ENCODE results near the gene EPGN. TPM values are rescaled to one million over a fixed set of nuclear protein-coding genes. Genes with fewer than 3 reads are reported as not detected.
A peak's percentile ranks its signal among the peaks of the same experiment; 100 is the strongest.

Gene EPGN
- total RNA-seq, 1 donor from 2014 or later, result 0.54 TPM

DNA sequence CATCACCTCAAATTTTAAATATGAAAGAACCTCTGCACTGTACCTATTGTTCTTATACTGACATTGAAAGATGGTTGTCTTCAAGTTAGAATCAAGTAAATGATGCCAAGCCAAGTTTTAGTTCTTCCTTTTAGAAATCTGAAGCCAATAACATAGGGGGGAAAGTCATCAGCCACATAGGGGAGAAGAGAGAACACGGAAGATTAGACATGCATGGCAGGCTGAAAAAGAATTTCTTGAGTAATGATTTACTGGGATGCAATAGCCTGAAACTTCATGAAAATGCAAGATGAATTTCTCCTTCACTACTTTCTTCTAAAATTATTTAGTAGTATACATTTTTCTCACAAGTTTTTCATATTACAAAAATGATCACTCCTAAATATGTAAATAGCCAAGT lies 13.6 kb upstream of the EPGN start:
- Mint-ChIP-seq H3K9me3 (ENCODE audit: unreplicated experiment) (no peaks in the 10 kb centered on the region), H3K36me3 (ENCODE audit: low read depth, unreplicated experiment) (no peaks in the 10 kb centered on the region), H3K4me1 (ENCODE audit: low read depth, unreplicated experiment) (peaks cover 19% of the 10 kb centered on the region), H3K27me3 (ENCODE audit: low read depth, unreplicated experiment) (no peaks in the 10 kb centered on the region), H3K4me3 (ENCODE audit: unreplicated experiment) (no peak overlapping the region), H3K27ac (ENCODE audit: unreplicated experiment) (no peak overlapping the region)
- H3K79me2 ChIP-seq (ENCODE audit: insufficient read depth, low read length), result no peaks in the 10 kb centered on the region
- no peaks in the 10 kb centered on the region for H3K9me3 ChIP-seq (ENCODE audit: insufficient read depth, low read depth, low read length)
- H3K27me3 ChIP-seq (ENCODE audit: insufficient read depth, low read length), result no peaks in the 10 kb centered on the region
- no peak overlapping the region for H3K4me2 ChIP-seq (ENCODE audit: low read length)
- no peaks in the 10 kb centered on the region for H3K4me1 ChIP-seq (ENCODE audit: insufficient read depth, low read length)
- H2AFZ ChIP-seq (ENCODE audit: low read depth, low read length), result no peak overlapping the region
- no peak for TF ChIP-seq EZH2 (IDR thresholded peaks at IDR 0.05; ENCODE audit: insufficient read depth, low read length)
- TF ChIP-seq, protein P1, sequence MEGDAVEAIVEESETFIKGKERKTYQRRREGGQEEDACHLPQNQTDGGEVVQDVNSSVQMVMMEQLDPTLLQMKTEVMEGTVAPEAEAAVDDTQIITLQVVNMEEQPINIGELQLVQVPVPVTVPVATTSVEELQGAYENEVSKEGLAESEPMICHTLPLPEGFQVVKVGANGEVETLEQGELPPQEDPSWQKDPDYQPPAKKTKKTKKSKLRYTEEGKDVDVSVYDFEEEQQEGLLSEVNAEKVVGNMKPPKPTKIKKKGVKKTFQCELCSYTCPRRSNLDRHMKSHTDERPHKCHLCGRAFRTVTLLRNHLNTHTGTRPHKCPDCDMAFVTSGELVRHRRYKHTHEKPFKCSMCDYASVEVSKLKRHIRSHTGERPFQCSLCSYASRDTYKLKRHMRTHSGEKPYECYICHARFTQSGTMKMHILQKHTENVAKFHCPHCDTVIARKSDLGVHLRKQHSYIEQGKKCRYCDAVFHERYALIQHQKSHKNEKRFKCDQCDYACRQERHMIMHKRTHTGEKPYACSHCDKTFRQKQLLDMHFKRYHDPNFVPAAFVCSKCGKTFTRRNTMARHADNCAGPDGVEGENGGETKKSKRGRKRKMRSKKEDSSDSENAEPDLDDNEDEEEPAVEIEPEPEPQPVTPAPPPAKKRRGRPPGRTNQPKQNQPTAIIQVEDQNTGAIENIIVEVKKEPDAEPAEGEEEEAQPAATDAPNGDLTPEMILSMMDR (IDR thresholded peaks at IDR 0.05; ENCODE audit: insufficient read depth, low read depth, low read length), result no peak
- H3K4me3 ChIP-seq (ENCODE audit: insufficient read depth, low read depth, low read length), result no peak overlapping the region
- no peak for FAIRE-seq
- H3K27ac ChIP-seq (ENCODE audit: low read depth, low read length), result no peak overlapping the region
- no peak for DNase-seq (ENCODE audit: low read depth)
- no peaks in the 10 kb centered on the region for H3K36me3 ChIP-seq (ENCODE audit: insufficient read depth, low read length)
- H3K9ac ChIP-seq (ENCODE audit: low read length), result no peak overlapping the region
- H4K20me1 ChIP-seq (ENCODE audit: insufficient read depth, low read length), result no peaks in the 10 kb centered on the region

DNA sequence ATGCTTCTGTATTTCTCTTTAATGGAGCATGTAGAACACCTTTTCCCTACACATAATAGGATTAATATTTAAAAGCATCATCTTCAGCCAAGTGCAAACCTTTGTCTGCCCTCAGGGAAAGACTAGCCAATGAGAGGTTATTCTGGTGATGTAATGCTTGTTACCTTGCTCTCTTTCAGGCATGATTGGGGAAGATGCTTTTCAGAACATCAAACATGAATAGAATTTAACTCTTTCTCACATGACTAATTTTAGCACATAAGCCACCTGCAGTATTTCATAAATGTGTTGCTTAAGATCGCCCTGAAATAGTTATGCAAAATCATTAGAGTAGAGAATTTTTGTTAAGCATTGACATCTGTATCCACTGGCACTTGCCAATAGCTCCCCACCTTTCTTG lies 10.7 kb upstream of the EPGN start:
- no peaks in the 10 kb centered on the region for H3K36me3 ChIP-seq (ENCODE audit: insufficient read depth, low read length)
- no peak overlapping the region for H3K9ac ChIP-seq (ENCODE audit: low read length)
- H4K20me1 ChIP-seq (ENCODE audit: insufficient read depth, low read length), result no peaks in the 10 kb centered on the region
- Mint-ChIP-seq H3K4me3 (ENCODE audit: unreplicated experiment) (no peak overlapping the region), H3K4me1 (ENCODE audit: low read depth, unreplicated experiment) (peaks cover 11% of the 10 kb centered on the region), H3K27me3 (ENCODE audit: low read depth, unreplicated experiment) (no peaks in the 10 kb centered on the region), H3K9me3 (ENCODE audit: unreplicated experiment) (no peaks in the 10 kb centered on the region), H3K36me3 (ENCODE audit: low read depth, unreplicated experiment) (no peaks in the 10 kb centered on the region), H3K27ac (ENCODE audit: unreplicated experiment) (no peak overlapping the region)
- no peak for TF ChIP-seq EZH2 (IDR thresholded peaks at IDR 0.05; ENCODE audit: insufficient read depth, low read length)
- TF ChIP-seq, protein P1 (IDR thresholded peaks at IDR 0.05; ENCODE audit: insufficient read depth, low read depth, low read length), result no peak
- H3K4me1 ChIP-seq (ENCODE audit: insufficient read depth, low read length), result no peaks in the 10 kb centered on the region
- no peak overlapping the region for H3K27ac ChIP-seq (ENCODE audit: low read depth, low read length)
- H3K4me3 ChIP-seq (ENCODE audit: insufficient read depth, low read depth, low read length), result no peak overlapping the region
- no peak for DNase-seq (ENCODE audit: low read depth)
- H3K4me2 ChIP-seq (ENCODE audit: low read length), result no peak overlapping the region
- FAIRE-seq, result no peak
- H3K79me2 ChIP-seq (ENCODE audit: insufficient read depth, low read length), result no peaks in the 10 kb centered on the region
- H3K9me3 ChIP-seq (ENCODE audit: insufficient read depth, low read depth, low read length), result no peaks in the 10 kb centered on the region
- H3K27me3 ChIP-seq (ENCODE audit: insufficient read depth, low read length), result no peaks in the 10 kb centered on the region
- H2AFZ ChIP-seq (ENCODE audit: low read depth, low read length), result no peak overlapping the region

DNA sequence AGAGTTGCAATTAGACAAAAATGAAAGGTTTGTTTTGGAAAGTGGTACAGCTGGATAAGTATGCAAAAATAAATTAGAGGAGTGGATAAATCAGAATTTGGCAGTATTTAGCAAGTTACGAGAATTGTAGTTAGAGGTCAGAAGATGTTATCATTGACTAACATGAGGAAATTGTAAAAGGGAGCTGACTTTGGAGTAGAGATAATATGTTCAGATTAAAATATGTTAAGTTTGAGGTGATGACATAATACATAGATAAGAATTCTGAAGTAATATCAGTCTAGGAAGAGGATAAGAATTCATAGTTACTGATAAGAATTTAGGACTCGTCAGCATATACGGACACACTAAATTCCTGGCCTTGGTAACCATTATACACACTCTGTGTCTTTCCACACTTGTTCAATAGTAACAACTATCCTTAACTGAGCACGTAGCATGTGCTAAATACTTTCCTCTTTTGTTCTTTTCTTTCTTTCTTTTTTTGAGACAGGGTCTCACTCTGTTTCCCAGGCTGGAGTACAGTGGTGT lies 4.1 kb upstream of the EPGN start:
- H3K9me3 ChIP-seq (ENCODE audit: insufficient read depth, low read depth, low read length), result no peaks in the 10 kb centered on the region
- no peak for TF ChIP-seq EZH2 (IDR thresholded peaks at IDR 0.05; ENCODE audit: insufficient read depth, low read length)
- TF ChIP-seq, protein P1 (IDR thresholded peaks at IDR 0.05; ENCODE audit: insufficient read depth, low read depth, low read length), result no peak
- H3K27ac ChIP-seq (ENCODE audit: low read depth, low read length), result no peak overlapping the region
- DNase-seq (ENCODE audit: low read depth) (peak; percentile 40), FAIRE-seq (no peak)
- Mint-ChIP-seq H3K36me3 (ENCODE audit: low read depth, unreplicated experiment) (no peaks in the 10 kb centered on the region), H3K27me3 (ENCODE audit: low read depth, unreplicated experiment) (no peaks in the 10 kb centered on the region), H3K4me1 (ENCODE audit: low read depth, unreplicated experiment) (peaks cover 7% of the 10 kb centered on the region), H3K9me3 (ENCODE audit: unreplicated experiment) (no peaks in the 10 kb centered on the region), H3K4me3 (ENCODE audit: unreplicated experiment) (no peak overlapping the region), H3K27ac (ENCODE audit: unreplicated experiment) (no peak overlapping the region)
- no peaks in the 10 kb centered on the region for H3K79me2 ChIP-seq (ENCODE audit: insufficient read depth, low read length)
- H4K20me1 ChIP-seq (ENCODE audit: insufficient read depth, low read length), result no peaks in the 10 kb centered on the region
- no peaks in the 10 kb centered on the region for H3K4me1 ChIP-seq (ENCODE audit: insufficient read depth, low read length)
- H3K36me3 ChIP-seq (ENCODE audit: insufficient read depth, low read length), result no peaks in the 10 kb centered on the region
- H3K4me3 ChIP-seq (ENCODE audit: insufficient read depth, low read depth, low read length), result no peak overlapping the region
- no peaks in the 10 kb centered on the region for H3K27me3 ChIP-seq (ENCODE audit: insufficient read depth, low read length)
- no peak overlapping the region for H3K4me2 ChIP-seq (ENCODE audit: low read length)
- H2AFZ ChIP-seq (ENCODE audit: low read depth, low read length), result no peak overlapping the region
- no peak overlapping the region for H3K9ac ChIP-seq (ENCODE audit: low read length)

All from astrocyte (in vitro differentiated cells and primary cell).